GM12892 (cell line): ENCODE data around the gene PLAAT3.

Source experiments
- POLR2A ChIP-seq: IDR thresholded peaks from 2 replicates; pipeline ENCODE4 v1.6.1; 2011; ENCODE audit warnings: low read depth, low read length, control low read depth
- POLR2AphosphoS5 ChIP-seq: IDR thresholded peaks from 2 replicates; pipeline ENCODE4 v1.6.1; 2011; ENCODE audit warnings: low read depth, low read length, control low read depth

GRCh38 chr11:63560506-63561180, 53.6 kb downstream of the PLAAT3 start:
- no peak for TF ChIP-seq POLR2A
- no peak for TF ChIP-seq POLR2AphosphoS5
